K562 (cell line): ENCODE data around the gene AP3B1. TPM values are rescaled to one million over a fixed set of nuclear protein-coding genes. Genes with fewer than 3 reads are reported as not detected.

Experiments
- ARID1B ChIP-seq: fragments of 450-650 bp; IDR thresholded peaks from 2 replicates; pipeline ENCODE4 v1.6.1; 2016; ENCODE audit warnings: antibody characterized with exemption, mild to moderate bottlenecking, inconsistent platforms
- FOXK2 ChIP-seq, 2 experiments: fragments of 450-650 bp; IDR thresholded peaks in 1 of 2; conservative IDR thresholded peaks in 1 of 2; 2 replicates each; pipeline ENCODE4 v1.6.1; 2016; ENCODE audit warnings: low read depth in 2 of 2, mild to moderate bottlenecking in 1 of 2
- GABPB1 ChIP-seq: sonication (generic); formaldehyde crosslinking; IDR thresholded peaks from 2 replicates; pipeline ENCODE4 v1.8.0; 2022; ENCODE audit warnings: mild to moderate bottlenecking, missing genetic modification reagents
- GATAD2B ChIP-seq: fragments of 450-650 bp; IDR thresholded peaks from 2 replicates; pipeline ENCODE4 v1.6.1; 2017; ENCODE audit warnings: mild to moderate bottlenecking, borderline replicate concordance
- GTF2B ChIP-seq: IDR thresholded peaks from 2 replicates; pipeline ENCODE4 v1.6.1; 2011; ENCODE audit not compliant: insufficient read length; ENCODE audit errors: extremely low read depth
- MYC ChIP-seq, 2 experiments: fragments of 250-450 bp in 1 of 2; sonication (Bioruptor Pico) in 1 of 2; IDR thresholded peaks; 2 replicates each; pipeline versions ENCODE4 v1.5.1 to v1.6.1; 2012 to 2021; ENCODE audit warnings: low read depth in 2 of 2, borderline replicate concordance in 1 of 2, improper control_type of control experiment in 1 of 2, low read length in 1 of 2, mild to moderate bottlenecking in 1 of 2, moderate library complexity in 1 of 2
- NEUROD1 ChIP-seq: fragments of 150-350 bp; IDR thresholded peaks from 2 replicates; pipeline ENCODE4 v1.6.1; 2014; ENCODE audit warnings: borderline replicate concordance, low read length, low read depth; ENCODE audit not compliant: partially characterized antibody
- NFYB ChIP-seq: IDR thresholded peaks from 2 replicates; pipeline ENCODE4 v1.6.1; 2011; ENCODE audit warnings: mild to moderate bottlenecking, moderate library complexity; ENCODE audit not compliant: insufficient read length; ENCODE audit errors: extremely low read depth
- NR2C1 ChIP-seq, 2 experiments: fragments of 450-650 bp; IDR thresholded peaks; 2 replicates each; pipeline ENCODE4 v1.6.1; 2017; ENCODE audit warnings: mild to moderate bottlenecking in 2 of 2, antibody characterized with exemption in 1 of 2, inconsistent platforms in 1 of 2, missing compliant biosample characterization in 1 of 2, missing genetic modification characterization in 1 of 2
- RBBP5 ChIP-seq: fragments of 200-600 bp; sonication (generic); IDR thresholded peaks from 2 replicates; pipeline ENCODE4 v1.6.1; 2012; ENCODE audit warnings: borderline replicate concordance, mild to moderate bottlenecking, low read length, control low read depth, inconsistent platforms; ENCODE audit not compliant: insufficient read depth, poor library complexity, severe bottlenecking
- TAF9B ChIP-seq: fragments of 450-650 bp; IDR thresholded peaks from 2 replicates; pipeline ENCODE4 v1.6.1; 2018; ENCODE audit warnings: mild to moderate bottlenecking; ENCODE audit not compliant: partially characterized antibody
- TBP ChIP-seq: optimal IDR thresholded peaks from 2 replicates; pipeline ENCODE3; 2011; ENCODE audit warnings: low read depth, low read length, improper control_type of control experiment
- TRIM24 ChIP-seq, 2 experiments: fragments of 450-650 bp; IDR thresholded peaks; 2 replicates each; pipeline ENCODE4 v1.6.1; 2016
- ZFX ChIP-seq: sonication (generic); formaldehyde crosslinking; IDR thresholded peaks from 2 replicates; pipeline ENCODE4 v1.8.0; 2022; ENCODE audit warnings: mild to moderate bottlenecking, missing genetic modification reagents, moderate library complexity
- ZNF143 ChIP-seq: sonication (generic); formaldehyde crosslinking; IDR thresholded peaks from 2 replicates; pipeline ENCODE4 v1.9.0; 2022; ENCODE audit warnings: mild to moderate bottlenecking, missing genetic modification reagents
- ZNF232 ChIP-seq: sonication (generic); formaldehyde crosslinking; IDR thresholded peaks from 2 replicates; pipeline ENCODE4 v1.8.0; 2022; ENCODE audit warnings: mild to moderate bottlenecking, missing genetic modification reagents
- ZNF41 ChIP-seq: fragments of 250-450 bp; sonication (Bioruptor Pico); conservative IDR thresholded peaks from 2 replicates; pipeline ENCODE4 v1.4.0; 2020; ENCODE audit warnings: mild to moderate bottlenecking
- ZNF76 ChIP-seq: fragments of 250-450 bp; sonication (Bioruptor Pico); IDR thresholded peaks from 2 replicates; pipeline ENCODE4 v1.4.0; 2020; ENCODE audit warnings: mild to moderate bottlenecking, moderate library complexity, borderline replicate concordance
- polyA plus RNA-seq, 8 experiments: library from polyadenylated mRNA; depleted of rRNA in 4 of 8; stranded (reverse) in 5 of 8; unstranded in 3 of 8; fragments of >200 nt; fragmentation: Nextera tagmentation in 2 of 8; fragmentation: Illumina TruSeq in 1 of 8; extraction: Ambion mirVana in 2 of 8; extraction: Trizol in 1 of 8; gene quantifications; 2 replicates each; pipeline versions ENCODE4 v1.2.1 to v1.2.3, GENCODE V29; 2011 to 2014; ENCODE audit warnings: inconsistent platforms in 1 of 8, missing spikeins in 1 of 8
- total RNA-seq, 7 experiments: library from RNA; depleted of rRNA in 6 of 7; stranded (reverse); fragments of >200 nt in 6 of 7; fragmentation: Illumina TruSeq in 2 of 7; extraction: Trizol in 2 of 7; gene quantifications; 2 replicates each; pipeline versions ENCODE4 v1.2.1 to v1.2.3, GENCODE V29; 2011 to 2021; ENCODE audit warnings: low replicate concordance in 1 of 7
- TF ChIP-seq, protein P1 (sequence below): fragments of 250-450 bp; sonication (Bioruptor Pico); IDR thresholded peaks from 2 replicates; pipeline ENCODE4 v1.4.0; 2020
- TF ChIP-seq, protein P2 (sequence below): sonication (generic); formaldehyde crosslinking; IDR thresholded peaks from 2 replicates; pipeline ENCODE4 v1.8.1; 2022; ENCODE audit warnings: missing genetic modification reagents
- TF ChIP-seq, protein P3 (sequence below): sonication (generic); formaldehyde crosslinking; IDR thresholded peaks from 2 replicates; pipeline ENCODE4 v1.8.0; 2022; ENCODE audit warnings: mild to moderate bottlenecking, missing genetic modification reagents, borderline replicate concordance

AP3B1 gene
- total and polyA plus RNA-seq, 9 of the 15 experiments (the other 6 are each of a cell fraction or from before 2014, with no cell fraction given) = 21.1 to 61.8 (median 42.2) TPM

DNA sequence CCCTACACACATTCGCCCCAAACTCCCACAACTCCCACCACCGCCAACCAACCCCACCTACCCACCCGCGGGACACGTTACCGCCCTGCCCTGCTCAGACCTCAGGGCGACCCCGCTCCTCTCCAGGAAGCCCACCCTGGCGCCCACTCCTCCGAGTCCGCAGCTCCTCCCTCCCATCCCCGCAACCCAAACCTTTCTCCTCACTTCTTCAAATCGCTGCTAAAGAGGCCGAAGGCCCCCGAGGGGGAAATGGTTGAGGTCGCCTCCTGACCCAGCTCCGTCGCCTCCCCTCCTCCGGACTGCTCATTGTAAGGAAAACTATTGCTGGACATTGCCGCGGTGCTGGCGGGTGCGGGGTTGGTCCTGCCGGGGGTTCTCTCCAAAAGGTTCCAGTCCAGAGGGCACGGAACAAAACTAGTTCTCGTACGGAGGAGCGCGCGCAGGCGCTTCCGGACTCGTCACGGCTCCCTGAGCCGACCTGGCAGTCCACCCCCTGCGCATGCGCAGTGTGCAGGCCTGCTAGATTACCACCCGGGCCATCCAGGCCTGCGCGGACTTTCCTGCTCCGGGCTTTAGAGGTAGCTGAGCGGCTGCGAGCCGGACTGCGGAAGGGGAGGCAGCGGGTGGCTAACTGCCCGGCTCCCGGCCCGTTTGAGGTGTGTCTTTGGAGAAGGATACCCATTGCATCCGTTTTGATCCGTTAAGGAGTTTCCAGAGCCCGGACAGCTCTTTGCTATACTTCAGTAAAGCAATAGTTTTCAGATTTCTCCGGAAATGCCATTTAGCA lies at the start of gene AP3B1 (continued):
- TF ChIP-seq ZNF143 (no peak), NEUROD1 (peak; percentile 99), ZNF232 (CRISPR knock-in tag) (0 out of 2 replicates have a peak, but pooled peaks have one; percentile 42), NFYB (no peak), GTF2B (peak; percentile 45), TBP (peak; percentile 88), TAF9B (peak; percentile 68), NR2C1 (IDR thresholded peaks at IDR 0.05) (no peak), NR2C1 (tag; IDR thresholded peaks at IDR 0.05) (0 out of 2 replicates have a peak, but pooled peaks have one; percentile 32), ZNF41 (CRISPR knock-in tag) (no peak), RBBP5 (peak; percentile 89), FOXK2 (conservative IDR thresholded peaks at IDR 0.05 in 1 of 2, IDR thresholded peaks at IDR 0.05 in 1 of 2; ENCODE audit: low read depth in 2 of 2) (peak in 1 of 2 experiments; percentile 20; a peak in 1 of 4 replicates), ARID1B (0 out of 2 replicates have a peak, but pooled peaks have one; percentile 10), TRIM24 (IDR thresholded peaks at IDR 0.05) (no peak), GABPB1 (CRISPR knock-in tag) (peak; percentile 83; the same call in 1 of the 2 replicates), GATAD2B (peak; percentile 45; the same call in 1 of the 2 replicates), ZNF76 (CRISPR knock-in tag) (no peak), MYC (IDR thresholded peaks at IDR 0.05; ENCODE audit: low read depth, low read length) (peak; percentile 60), MYC (CRISPR knock-in tag; IDR thresholded peaks at IDR 0.05; ENCODE audit: borderline replicate concordance, low read depth) (no peak), ZFX (CRISPR knock-in tag) (peak; percentile 81)
- TF ChIP-seq, protein P1, sequence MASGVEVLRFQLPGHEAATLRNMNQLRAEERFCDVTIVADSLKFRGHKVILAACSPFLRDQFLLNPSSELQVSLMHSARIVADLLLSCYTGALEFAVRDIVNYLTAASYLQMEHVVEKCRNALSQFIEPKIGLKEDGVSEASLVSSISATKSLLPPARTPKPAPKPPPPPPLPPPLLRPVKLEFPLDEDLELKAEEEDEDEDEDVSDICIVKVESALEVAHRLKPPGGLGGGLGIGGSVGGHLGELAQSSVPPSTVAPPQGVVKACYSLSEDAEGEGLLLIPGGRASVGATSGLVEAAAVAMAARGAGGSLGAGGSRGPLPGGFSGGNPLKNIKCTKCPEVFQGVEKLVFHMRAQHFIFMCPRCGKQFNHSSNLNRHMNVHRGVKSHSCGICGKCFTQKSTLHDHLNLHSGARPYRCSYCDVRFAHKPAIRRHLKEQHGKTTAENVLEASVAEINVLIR = peak; percentile 64
- TF ChIP-seq, protein P2, sequence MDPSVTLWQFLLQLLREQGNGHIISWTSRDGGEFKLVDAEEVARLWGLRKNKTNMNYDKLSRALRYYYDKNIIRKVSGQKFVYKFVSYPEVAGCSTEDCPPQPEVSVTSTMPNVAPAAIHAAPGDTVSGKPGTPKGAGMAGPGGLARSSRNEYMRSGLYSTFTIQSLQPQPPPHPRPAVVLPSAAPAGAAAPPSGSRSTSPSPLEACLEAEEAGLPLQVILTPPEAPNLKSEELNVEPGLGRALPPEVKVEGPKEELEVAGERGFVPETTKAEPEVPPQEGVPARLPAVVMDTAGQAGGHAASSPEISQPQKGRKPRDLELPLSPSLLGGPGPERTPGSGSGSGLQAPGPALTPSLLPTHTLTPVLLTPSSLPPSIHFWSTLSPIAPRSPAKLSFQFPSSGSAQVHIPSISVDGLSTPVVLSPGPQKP (CRISPR knock-in tag) = no peak
- TF ChIP-seq, protein P3, sequence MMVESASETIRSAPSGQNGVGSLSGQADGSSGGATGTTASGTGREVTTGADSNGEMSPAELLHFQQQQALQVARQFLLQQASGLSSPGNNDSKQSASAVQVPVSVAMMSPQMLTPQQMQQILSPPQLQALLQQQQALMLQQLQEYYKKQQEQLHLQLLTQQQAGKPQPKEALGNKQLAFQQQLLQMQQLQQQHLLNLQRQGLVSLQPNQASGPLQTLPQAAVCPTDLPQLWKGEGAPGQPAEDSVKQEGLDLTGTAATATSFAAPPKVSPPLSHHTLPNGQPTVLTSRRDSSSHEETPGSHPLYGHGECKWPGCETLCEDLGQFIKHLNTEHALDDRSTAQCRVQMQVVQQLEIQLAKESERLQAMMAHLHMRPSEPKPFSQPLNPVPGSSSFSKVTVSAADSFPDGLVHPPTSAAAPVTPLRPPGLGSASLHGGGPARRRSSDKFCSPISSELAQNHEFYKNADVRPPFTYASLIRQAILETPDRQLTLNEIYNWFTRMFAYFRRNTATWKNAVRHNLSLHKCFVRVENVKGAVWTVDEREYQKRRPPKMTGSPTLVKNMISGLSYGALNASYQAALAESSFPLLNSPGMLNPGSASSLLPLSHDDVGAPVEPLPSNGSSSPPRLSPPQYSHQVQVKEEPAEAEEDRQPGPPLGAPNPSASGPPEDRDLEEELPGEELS (CRISPR knock-in tag) = 0 out of 2 replicates have a peak, but pooled peaks have one; percentile 46
